GM23338 (cell line): ENCODE measurements around the gene CLHC1. TPM values are rescaled to one million over a fixed set of nuclear protein-coding genes. Genes with fewer than 3 reads are reported as not detected.

Experiments used
- ATAC-seq: fragments of 200-7000 bp; cut with Tn5 transposase; 3 replicates; pipeline ENCODE4 v1.9.1; 2020
- DNase-seq: peaks from one replicate; pipeline ENCODE4 v3.0.0-alpha.2; 2015; ENCODE audit warnings: low spot score
- H2AFZ ChIP-seq: fragments of 200-600 bp; sonication (generic); 2 replicates; pipeline ENCODE4 v1.8.0; 2016; ENCODE audit warnings: antibody characterized with exemption, mild to moderate bottlenecking, moderate library complexity
- H3F3A ChIP-seq: fragments of 200-600 bp; sonication (generic); replicated peaks from 2 replicates; pipeline ENCODE4 v1.8.0; 2017; ENCODE audit warnings: antibody characterized with exemption, mixed run types, low read depth
- H3K27ac ChIP-seq: fragments of 200-600 bp; sonication (generic); 2 replicates; pipeline ENCODE4 v1.6.1; 2016; ENCODE audit warnings: low read depth
- H3K27me3 ChIP-seq: fragments of 200-600 bp; sonication (generic); 2 replicates; pipeline ENCODE4 v1.8.0; 2016; ENCODE audit warnings: mild to moderate bottlenecking, mixed run types, moderate library complexity; ENCODE audit not compliant: insufficient read depth
- H3K36me3 ChIP-seq: fragments of 200-600 bp; sonication (generic); 2 replicates; pipeline ENCODE4 v1.8.0; 2016; ENCODE audit warnings: mild to moderate bottlenecking; ENCODE audit not compliant: insufficient read depth
- H3K4me1 ChIP-seq: fragments of 200-600 bp; sonication (generic); 2 replicates; pipeline ENCODE4 v1.8.0; 2016; ENCODE audit warnings: mild to moderate bottlenecking, moderate library complexity; ENCODE audit not compliant: insufficient read depth
- H3K4me2 ChIP-seq: fragments of 200-600 bp; sonication (generic); 2 replicates; pipeline ENCODE4 v1.7.1; 2017; ENCODE audit warnings: mixed run types
- H3K4me3 ChIP-seq: fragments of 200-600 bp; sonication (generic); 2 replicates; pipeline ENCODE4 v1.6.1; 2016; ENCODE audit warnings: mixed run types
- H3K79me2 ChIP-seq: fragments of 200-600 bp; sonication (generic); replicated peaks from 2 replicates; pipeline ENCODE4 v1.8.0; 2017; ENCODE audit warnings: mild to moderate bottlenecking; ENCODE audit not compliant: insufficient read depth
- H3K9me2 ChIP-seq: fragments of 200-600 bp; sonication (generic); 2 replicates; pipeline ENCODE4 v1.8.0; 2017; ENCODE audit not compliant: insufficient read depth
- H4K20me1 ChIP-seq: fragments of 200-600 bp; sonication (generic); replicated peaks from 2 replicates; pipeline ENCODE4 v1.8.0; 2017; ENCODE audit warnings: mild to moderate bottlenecking; ENCODE audit not compliant: insufficient read depth
- H3K27ac Mint-ChIP-seq: 2 replicates; pipeline ENCODE4 v1.8.0; 2020; ENCODE audit warnings: inconsistent platforms, mild to moderate bottlenecking, moderate library complexity, mixed read lengths
- H3K27me3 Mint-ChIP-seq: 3 replicates; pipeline ENCODE4 v1.8.0; 2022; ENCODE audit warnings: low read depth, mild to moderate bottlenecking, moderate library complexity, mixed read lengths, inconsistent platforms; ENCODE audit not compliant: insufficient read depth, poor library complexity
- H3K36me3 Mint-ChIP-seq: 3 replicates; pipeline ENCODE4 v1.8.0; 2021; ENCODE audit warnings: low read depth, mild to moderate bottlenecking, inconsistent platforms, moderate library complexity, mixed read lengths
- H3K4me1 Mint-ChIP-seq: 3 replicates; pipeline ENCODE4 v1.8.0; 2020; ENCODE audit warnings: mild to moderate bottlenecking, inconsistent platforms, mixed read lengths
- H3K4me3 Mint-ChIP-seq: 3 replicates; pipeline ENCODE4 v1.8.0; 2021; ENCODE audit warnings: moderate library complexity, mild to moderate bottlenecking, inconsistent platforms, mixed read lengths
- H3K9me3 Mint-ChIP-seq: 3 replicates; pipeline ENCODE4 v1.8.0; 2020; ENCODE audit warnings: moderate library complexity, mild to moderate bottlenecking, inconsistent platforms, mixed read lengths
- CREB1 ChIP-seq: fragments of 250-450 bp; sonication (Bioruptor Pico); IDR thresholded peaks from 2 replicates; pipeline ENCODE4 v1.5.0; 2020; ENCODE audit warnings: low read depth, mild to moderate bottlenecking, moderate library complexity
- EZH2phosphoT487 ChIP-seq: fragments of 200-600 bp; sonication (generic); IDR thresholded peaks from one replicate; pipeline ENCODE4 v1.8.1; 2018; ENCODE audit warnings: antibody characterized with exemption; ENCODE audit not compliant: unreplicated experiment
- JUNB ChIP-seq: IDR thresholded peaks from one replicate; pipeline ENCODE4 v1.6.1; 2016; ENCODE audit warnings: antibody characterized with exemption; ENCODE audit not compliant: unreplicated experiment
- POLR2AphosphoS5 ChIP-seq: IDR thresholded peaks from 2 replicates; pipeline ENCODE4 v1.6.1; 2016; ENCODE audit warnings: antibody characterized with exemption, low read depth
- STAT1 ChIP-seq: IDR thresholded peaks from one replicate; pipeline ENCODE4 v1.6.1; 2016; ENCODE audit warnings: antibody characterized with exemption; ENCODE audit not compliant: unreplicated experiment
- polyA plus RNA-seq: library from polyadenylated mRNA; unstranded; fragments of >200 nt; fragmentation: Nextera tagmentation; extraction: Ambion mirVana; gene quantifications from 2 replicates; pipeline ENCODE4 v1.2.1, GENCODE V29; 2016
- total RNA-seq: library from RNA; depleted of rRNA; stranded (reverse); fragments of >200 nt; shearing (Covaris generic); gene quantifications from 2 replicates; pipeline ENCODE4 v1.2.3, GENCODE V29; 2014
- TF ChIP-seq, protein P1 (sequence below): fragments of 250-450 bp; sonication (Bioruptor Pico); IDR thresholded peaks from 2 replicates; pipeline ENCODE4 v1.5.0; 2020; ENCODE audit warnings: mild to moderate bottlenecking, moderate library complexity
- TF ChIP-seq, protein P2 (sequence below), 2 experiments: fragments of 200-600 bp in 1 of 2; sonication (generic) in 1 of 2; conservative IDR thresholded peaks; 2 replicates each; pipeline versions ENCODE4 v1.5.1 to v1.6.1; 2016 to 2017; ENCODE audit warnings: antibody characterized with exemption in 2 of 2, low read depth in 2 of 2, mild to moderate bottlenecking in 2 of 2, moderate library complexity in 1 of 2

Gene CLHC1
- total and polyA plus RNA-seq, 2 experiments from 2014 or later, result 3.1 to 5.0 TPM

DNA sequence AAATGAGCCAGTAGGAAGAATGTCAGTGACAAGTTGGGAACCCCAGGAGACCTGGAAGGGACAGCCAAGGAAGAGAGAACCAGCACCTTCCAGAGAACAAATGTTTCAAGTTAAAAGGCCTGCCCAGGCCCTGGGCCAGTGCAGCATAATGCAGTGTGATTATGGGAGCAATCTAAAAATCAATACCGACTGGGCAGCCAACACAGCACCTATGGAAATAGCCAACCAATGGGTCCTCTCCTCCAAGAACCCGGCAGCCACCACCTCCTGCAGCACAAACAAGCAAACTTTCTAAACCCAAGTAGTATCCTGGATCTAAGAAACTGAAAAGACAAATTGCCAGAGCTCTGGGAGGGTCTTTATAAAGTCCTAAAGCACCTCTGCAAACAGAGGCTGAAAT is 71.7 kb downstream of the CLHC1 start (continued):
- TF ChIP-seq, protein P1, sequence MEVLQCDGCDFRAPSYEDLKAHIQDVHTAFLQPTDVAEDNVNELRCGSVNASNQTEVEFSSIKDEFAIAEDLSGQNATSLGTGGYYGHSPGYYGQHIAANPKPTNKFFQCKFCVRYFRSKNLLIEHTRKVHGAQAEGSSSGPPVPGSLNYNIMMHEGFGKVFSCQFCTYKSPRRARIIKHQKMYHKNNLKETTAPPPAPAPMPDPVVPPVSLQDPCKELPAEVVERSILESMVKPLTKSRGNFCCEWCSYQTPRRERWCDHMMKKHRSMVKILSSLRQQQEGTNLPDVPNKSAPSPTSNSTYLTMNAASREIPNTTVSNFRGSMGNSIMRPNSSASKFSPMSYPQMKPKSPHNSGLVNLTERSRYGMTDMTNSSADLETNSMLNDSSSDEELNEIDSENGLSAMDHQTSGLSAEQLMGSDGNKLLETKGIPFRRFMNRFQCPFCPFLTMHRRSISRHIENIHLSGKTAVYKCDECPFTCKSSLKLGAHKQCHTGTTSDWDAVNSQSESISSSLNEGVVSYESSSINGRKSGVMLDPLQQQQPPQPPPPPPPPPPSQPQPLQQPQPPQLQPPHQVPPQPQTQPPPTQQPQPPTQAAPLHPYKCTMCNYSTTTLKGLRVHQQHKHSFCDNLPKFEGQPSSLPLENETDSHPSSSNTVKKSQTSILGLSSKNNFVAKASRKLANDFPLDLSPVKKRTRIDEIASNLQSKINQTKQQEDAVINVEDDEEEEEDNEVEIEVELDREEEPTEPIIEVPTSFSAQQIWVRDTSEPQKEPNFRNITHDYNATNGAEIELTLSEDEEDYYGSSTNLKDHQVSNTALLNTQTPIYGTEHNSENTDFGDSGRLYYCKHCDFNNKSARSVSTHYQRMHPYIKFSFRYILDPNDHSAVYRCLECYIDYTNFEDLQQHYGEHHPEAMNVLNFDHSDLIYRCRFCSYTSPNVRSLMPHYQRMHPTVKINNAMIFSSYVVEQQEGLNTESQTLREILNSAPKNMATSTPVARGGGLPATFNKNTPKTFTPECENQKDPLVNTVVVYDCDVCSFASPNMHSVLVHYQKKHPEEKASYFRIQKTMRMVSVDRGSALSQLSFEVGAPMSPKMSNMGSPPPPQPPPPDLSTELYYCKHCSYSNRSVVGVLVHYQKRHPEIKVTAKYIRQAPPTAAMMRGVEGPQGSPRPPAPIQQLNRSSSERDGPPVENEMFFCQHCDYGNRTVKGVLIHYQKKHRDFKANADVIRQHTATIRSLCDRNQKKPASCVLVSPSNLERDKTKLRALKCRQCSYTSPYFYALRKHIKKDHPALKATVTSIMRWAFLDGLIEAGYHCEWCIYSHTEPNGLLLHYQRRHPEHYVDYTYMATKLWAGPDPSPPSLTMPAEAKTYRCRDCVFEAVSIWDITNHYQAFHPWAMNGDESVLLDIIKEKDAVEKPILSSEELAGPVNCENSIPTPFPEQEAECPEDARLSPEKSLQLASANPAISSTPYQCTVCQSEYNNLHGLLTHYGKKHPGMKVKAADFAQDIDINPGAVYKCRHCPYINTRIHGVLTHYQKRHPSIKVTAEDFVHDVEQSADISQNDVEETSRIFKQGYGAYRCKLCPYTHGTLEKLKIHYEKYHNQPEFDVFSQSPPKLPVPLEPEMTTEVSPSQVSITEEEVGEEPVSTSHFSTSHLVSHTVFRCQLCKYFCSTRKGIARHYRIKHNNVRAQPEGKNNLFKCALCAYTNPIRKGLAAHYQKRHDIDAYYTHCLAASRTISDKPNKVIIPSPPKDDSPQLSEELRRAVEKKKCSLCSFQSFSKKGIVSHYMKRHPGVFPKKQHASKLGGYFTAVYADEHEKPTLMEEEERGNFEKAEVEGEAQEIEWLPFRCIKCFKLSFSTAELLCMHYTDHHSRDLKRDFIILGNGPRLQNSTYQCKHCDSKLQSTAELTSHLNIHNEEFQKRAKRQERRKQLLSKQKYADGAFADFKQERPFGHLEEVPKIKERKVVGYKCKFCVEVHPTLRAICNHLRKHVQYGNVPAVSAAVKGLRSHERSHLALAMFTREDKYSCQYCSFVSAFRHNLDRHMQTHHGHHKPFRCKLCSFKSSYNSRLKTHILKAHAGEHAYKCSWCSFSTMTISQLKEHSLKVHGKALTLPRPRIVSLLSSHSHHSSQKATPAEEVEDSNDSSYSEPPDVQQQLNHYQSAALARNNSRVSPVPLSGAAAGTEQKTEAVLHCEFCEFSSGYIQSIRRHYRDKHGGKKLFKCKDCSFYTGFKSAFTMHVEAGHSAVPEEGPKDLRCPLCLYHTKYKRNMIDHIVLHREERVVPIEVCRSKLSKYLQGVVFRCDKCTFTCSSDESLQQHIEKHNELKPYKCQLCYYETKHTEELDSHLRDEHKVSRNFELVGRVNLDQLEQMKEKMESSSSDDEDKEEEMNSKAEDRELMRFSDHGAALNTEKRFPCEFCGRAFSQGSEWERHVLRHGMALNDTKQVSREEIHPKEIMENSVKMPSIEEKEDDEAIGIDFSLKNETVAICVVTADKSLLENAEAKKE (CRISPR knock-in tag), result no peak

DNA sequence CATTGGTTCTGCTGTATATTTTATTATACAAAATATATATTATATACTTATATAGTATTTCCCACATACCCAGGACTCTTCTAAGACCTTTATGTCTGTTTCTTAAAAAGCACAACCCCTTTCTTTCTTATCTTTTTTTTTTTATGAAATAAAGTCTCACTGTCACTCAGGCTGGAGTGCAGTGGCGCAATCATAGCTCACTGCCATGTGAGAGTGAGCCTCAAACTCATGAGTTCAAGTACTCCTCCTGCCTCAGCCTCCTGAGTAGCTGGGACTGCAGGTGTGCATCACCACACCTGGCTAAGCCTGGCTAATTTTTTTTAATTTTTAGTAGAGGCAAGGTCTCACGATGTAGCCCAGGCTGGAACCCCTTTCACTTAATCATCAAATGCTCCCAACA is 72.3 kb downstream of the CLHC1 start:
- Histone ChIP-seq H3K36me3 (no peaks in the 10 kb centered on the region), H3K4me1 (peaks cover 40% of the 10 kb centered on the region)
- peaks cover 60% of the 10 kb centered on the region for H3K4me1 Mint-ChIP-seq
- TF ChIP-seq CREB1 (CRISPR knock-in tag), result no peak
- TF ChIP-seq, protein P1 (CRISPR knock-in tag), result no peak
- TF ChIP-seq POLR2AphosphoS5, result no peak
- TF ChIP-seq, protein P2, sequence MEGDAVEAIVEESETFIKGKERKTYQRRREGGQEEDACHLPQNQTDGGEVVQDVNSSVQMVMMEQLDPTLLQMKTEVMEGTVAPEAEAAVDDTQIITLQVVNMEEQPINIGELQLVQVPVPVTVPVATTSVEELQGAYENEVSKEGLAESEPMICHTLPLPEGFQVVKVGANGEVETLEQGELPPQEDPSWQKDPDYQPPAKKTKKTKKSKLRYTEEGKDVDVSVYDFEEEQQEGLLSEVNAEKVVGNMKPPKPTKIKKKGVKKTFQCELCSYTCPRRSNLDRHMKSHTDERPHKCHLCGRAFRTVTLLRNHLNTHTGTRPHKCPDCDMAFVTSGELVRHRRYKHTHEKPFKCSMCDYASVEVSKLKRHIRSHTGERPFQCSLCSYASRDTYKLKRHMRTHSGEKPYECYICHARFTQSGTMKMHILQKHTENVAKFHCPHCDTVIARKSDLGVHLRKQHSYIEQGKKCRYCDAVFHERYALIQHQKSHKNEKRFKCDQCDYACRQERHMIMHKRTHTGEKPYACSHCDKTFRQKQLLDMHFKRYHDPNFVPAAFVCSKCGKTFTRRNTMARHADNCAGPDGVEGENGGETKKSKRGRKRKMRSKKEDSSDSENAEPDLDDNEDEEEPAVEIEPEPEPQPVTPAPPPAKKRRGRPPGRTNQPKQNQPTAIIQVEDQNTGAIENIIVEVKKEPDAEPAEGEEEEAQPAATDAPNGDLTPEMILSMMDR (conservative IDR thresholded peaks at IDR 0.05; ENCODE audit: low read depth in 2 of 2), result no peak
- no peak for TF ChIP-seq JUNB
- no peak for TF ChIP-seq STAT1
- no peak for TF ChIP-seq EZH2phosphoT487

More for the DNA sequence above, 72.3 kb downstream of the CLHC1 start:
- no peak overlapping the region for H3K27ac Mint-ChIP-seq
- DNase-seq (no peak), ATAC-seq (no peak)
- no peaks in the 10 kb centered on the region for H3F3A ChIP-seq
- no peak overlapping the region for H2AFZ ChIP-seq
- H3K9me2 ChIP-seq, result no peaks in the 10 kb centered on the region
- no peak overlapping the region for H3K4me3 ChIP-seq
- no peaks in the 10 kb centered on the region for H3K79me2 ChIP-seq
- H3K27ac ChIP-seq, result no peak overlapping the region
- no peaks in the 10 kb centered on the region for H3K9me3 Mint-ChIP-seq
- no peaks in the 10 kb centered on the region for H3K27me3 ChIP-seq
- H3K27me3 Mint-ChIP-seq, result peaks cover 10% of the 10 kb centered on the region
- H3K4me2 ChIP-seq, result no peak overlapping the region
- H3K36me3 Mint-ChIP-seq, result no peaks in the 10 kb centered on the region
- H3K4me3 Mint-ChIP-seq, result no peak overlapping the region
- no peaks in the 10 kb centered on the region for H4K20me1 ChIP-seq
